Measurements from ENCODE around the gene SLC29A4. TPM values are rescaled to one million over a fixed set of nuclear protein-coding genes. Genes with fewer than 3 reads are reported as not detected.
"Not testable (repeated sequence)": the region's sequence is repeated elsewhere in the genome, so short reads cannot be mapped to it uniquely, and the experiment has no call there.

The SLC29A4 gene
- total RNA-seq, 1 experiment from 2014 or later: 24.5 TPM

DNA sequence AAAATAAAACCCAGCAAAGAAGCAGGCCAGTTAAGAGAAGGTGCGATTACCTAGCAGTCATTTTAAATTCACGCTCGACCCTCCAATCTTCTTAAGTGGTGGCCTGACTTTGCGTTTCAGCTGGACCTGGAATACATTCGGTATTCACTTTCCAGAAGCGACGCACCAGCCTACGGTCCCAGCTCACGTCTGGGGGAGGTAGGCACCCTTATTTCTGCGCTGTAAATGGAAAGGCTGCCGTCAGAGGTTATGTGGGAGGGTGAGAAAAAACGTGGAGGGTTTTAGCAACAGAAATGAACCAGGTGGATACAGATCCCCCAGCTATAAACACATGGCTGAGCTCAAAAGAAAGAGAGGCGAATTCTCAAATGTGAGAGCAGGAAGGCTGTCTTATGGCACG is 29.2 kb upstream of the SLC29A4 start:
- H3K4me1 ChIP-seq (ENCODE audit: control insufficient read depth in 1 of 2, insufficient read depth in 2 of 2, low read length in 2 of 2); H3K79me2 ChIP-seq (ENCODE audit: insufficient read depth, low read length); BruUV-seq (replicated peaks); DNase-seq (ENCODE audit: low read depth, low spot score); H3K4me2 ChIP-seq (ENCODE audit: low read length); POLR2A ChIA-PET; H3K27ac ChIP-seq (ENCODE audit: low read depth, low read length); ATAC-seq; H3K9ac ChIP-seq (ENCODE audit: low read length); H3K9me2 ChIP-seq (ENCODE audit: insufficient read depth); H3K27me3 ChIP-seq (ENCODE audit: insufficient read depth, low read length); H3K9me3 ChIP-seq (ENCODE audit: control insufficient read depth in 1 of 2, insufficient read depth in 1 of 2, low read depth in 1 of 2, low read length in 2 of 2); H4K20me1 ChIP-seq (ENCODE audit: insufficient read depth); intact Hi-C loops (cut with micrococcal nuclease); RAD21 ChIA-PET (ENCODE audit: low non-redundant PET in 1 of 2, low total read pairs in 2 of 2, uncharacterized antibody in 2 of 2, unreplicated experiment in 2 of 2); H2AFZ ChIP-seq (ENCODE audit: low read depth, low read length, poor library complexity, severe bottlenecking); H3K4me3 ChIP-seq (replicated peaks in 1 of 2; ENCODE audit: low read depth in 1 of 2, low read length in 2 of 2); CTCF ChIA-PET; H3K36me3 ChIP-seq (ENCODE audit: control insufficient read depth in 1 of 2, insufficient read depth in 2 of 2, low read length in 2 of 2): not testable (repeated sequence)

DNA sequence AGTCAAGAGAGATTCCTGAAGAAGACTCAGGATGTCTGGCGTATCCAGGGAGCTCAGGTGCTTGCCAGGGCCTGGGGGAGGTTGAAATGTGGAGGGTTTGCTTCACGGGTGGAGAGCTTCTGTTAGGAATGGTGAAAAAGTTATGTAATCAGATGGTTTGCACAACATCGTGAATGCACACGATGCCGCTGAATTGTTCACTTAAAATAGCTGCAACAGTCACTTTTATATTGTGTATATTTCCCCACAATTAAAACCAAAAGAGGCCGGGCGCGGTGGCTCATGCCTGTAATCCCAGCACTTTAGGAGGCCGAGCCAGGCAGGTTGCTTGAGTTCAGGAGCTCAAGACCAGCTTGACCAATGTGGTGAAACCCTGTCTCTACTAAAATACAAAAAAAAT is 28.4 kb upstream of the SLC29A4 start:
- H3K4me3 ChIP-seq (replicated peaks in 1 of 2; ENCODE audit: low read depth in 1 of 2, low read length in 2 of 2); H3K4me1 ChIP-seq (ENCODE audit: control insufficient read depth in 1 of 2, insufficient read depth in 2 of 2, low read length in 2 of 2); H3K4me2 ChIP-seq (ENCODE audit: low read length); POLR2A ChIA-PET; BruUV-seq (replicated peaks); H3K9me2 ChIP-seq (ENCODE audit: insufficient read depth); ATAC-seq; DNase-seq (ENCODE audit: low read depth, low spot score); H3K27ac ChIP-seq (ENCODE audit: low read depth, low read length); H4K20me1 ChIP-seq (ENCODE audit: insufficient read depth); H3K27me3 ChIP-seq (ENCODE audit: insufficient read depth, low read length); H2AFZ ChIP-seq (ENCODE audit: low read depth, low read length, poor library complexity, severe bottlenecking); H3K9ac ChIP-seq (ENCODE audit: low read length); H3K9me3 ChIP-seq (ENCODE audit: control insufficient read depth in 1 of 2, insufficient read depth in 1 of 2, low read depth in 1 of 2, low read length in 2 of 2); H3K79me2 ChIP-seq (ENCODE audit: insufficient read depth, low read length); RAD21 ChIA-PET (ENCODE audit: low non-redundant PET in 1 of 2, low total read pairs in 2 of 2, uncharacterized antibody in 2 of 2, unreplicated experiment in 2 of 2); intact Hi-C loops (cut with micrococcal nuclease); H3K36me3 ChIP-seq (ENCODE audit: control insufficient read depth in 1 of 2, insufficient read depth in 2 of 2, low read length in 2 of 2); CTCF ChIA-PET: not testable (repeated sequence)

DNA sequence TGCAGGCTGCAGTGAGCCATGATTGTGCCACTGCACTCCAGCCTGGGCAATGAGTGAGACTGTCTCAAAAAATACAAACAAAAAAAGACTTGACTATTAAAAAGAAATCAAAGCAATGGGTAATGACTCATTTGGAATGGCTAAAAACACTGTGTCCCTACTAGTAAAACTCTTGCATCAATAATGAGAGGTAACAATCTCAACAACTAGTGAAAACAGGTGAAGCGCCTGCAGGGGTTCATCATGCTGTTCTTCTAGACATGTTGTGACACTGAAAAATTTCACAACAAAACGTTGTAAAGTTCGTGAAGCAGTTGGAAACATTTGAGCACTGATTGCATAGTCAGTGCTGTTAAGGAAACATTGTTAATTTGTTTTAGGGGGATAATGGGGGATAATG is 26.9 kb upstream of the SLC29A4 start:
- ATAC-seq: no peak
- no TSS peak for BruUV-seq (replicated peaks)
- Histone ChIP-seq H3K27me3 (ENCODE audit: insufficient read depth, low read length) (no peaks in the 10 kb centered on the region), H3K4me1 (ENCODE audit: control insufficient read depth in 1 of 2, insufficient read depth in 2 of 2, low read length in 2 of 2) (no peaks in the 10 kb centered on the region), H3K9ac (ENCODE audit: low read length) (no peak overlapping the region), H3K4me2 (ENCODE audit: low read length) (no peak overlapping the region), H3K4me3 (replicated peaks in 1 of 2; ENCODE audit: low read depth in 1 of 2, low read length in 2 of 2) (no peak overlapping the region), H3K27ac (ENCODE audit: low read depth, low read length) (no peak overlapping the region), H4K20me1 (ENCODE audit: insufficient read depth) (no peaks in the 10 kb centered on the region), H3K9me2 (ENCODE audit: insufficient read depth) (no peaks in the 10 kb centered on the region), H2AFZ (ENCODE audit: low read depth, low read length, poor library complexity, severe bottlenecking) (no peak overlapping the region), H3K36me3 (ENCODE audit: control insufficient read depth in 1 of 2, insufficient read depth in 2 of 2, low read length in 2 of 2) (no peaks in the 10 kb centered on the region), H3K9me3 (ENCODE audit: control insufficient read depth in 1 of 2, insufficient read depth in 1 of 2, low read depth in 1 of 2, low read length in 2 of 2) (no peaks in the 10 kb centered on the region), H3K79me2 (ENCODE audit: insufficient read depth, low read length) (no peaks in the 10 kb centered on the region)
- ChIA-PET RAD21 (ENCODE audit: low non-redundant PET in 1 of 2, low total read pairs in 2 of 2, uncharacterized antibody in 2 of 2, unreplicated experiment in 2 of 2) (no interaction called here), CTCF (no interaction called here), POLR2A (no interaction called here)
- intact Hi-C loops (cut with micrococcal nuclease): no loop called here
- no peak for DNase-seq (ENCODE audit: low read depth, low spot score)
- TF ChIP-seq EZH2phosphoT487 (IDR thresholded peaks at IDR 0.05; ENCODE audit: borderline replicate concordance): no peak
- no peak for TF ChIP-seq FOSL1 (IDR thresholded peaks at IDR 0.05; ENCODE audit: low read depth)
- TF ChIP-seq, protein P1, sequence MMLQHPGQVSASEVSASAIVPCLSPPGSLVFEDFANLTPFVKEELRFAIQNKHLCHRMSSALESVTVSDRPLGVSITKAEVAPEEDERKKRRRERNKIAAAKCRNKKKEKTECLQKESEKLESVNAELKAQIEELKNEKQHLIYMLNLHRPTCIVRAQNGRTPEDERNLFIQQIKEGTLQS (IDR thresholded peaks at IDR 0.05): no peak
- no peak for TF ChIP-seq CBX3 (IDR thresholded peaks at IDR 0.05; ENCODE audit: low read depth)
- TF ChIP-seq, protein P2, sequence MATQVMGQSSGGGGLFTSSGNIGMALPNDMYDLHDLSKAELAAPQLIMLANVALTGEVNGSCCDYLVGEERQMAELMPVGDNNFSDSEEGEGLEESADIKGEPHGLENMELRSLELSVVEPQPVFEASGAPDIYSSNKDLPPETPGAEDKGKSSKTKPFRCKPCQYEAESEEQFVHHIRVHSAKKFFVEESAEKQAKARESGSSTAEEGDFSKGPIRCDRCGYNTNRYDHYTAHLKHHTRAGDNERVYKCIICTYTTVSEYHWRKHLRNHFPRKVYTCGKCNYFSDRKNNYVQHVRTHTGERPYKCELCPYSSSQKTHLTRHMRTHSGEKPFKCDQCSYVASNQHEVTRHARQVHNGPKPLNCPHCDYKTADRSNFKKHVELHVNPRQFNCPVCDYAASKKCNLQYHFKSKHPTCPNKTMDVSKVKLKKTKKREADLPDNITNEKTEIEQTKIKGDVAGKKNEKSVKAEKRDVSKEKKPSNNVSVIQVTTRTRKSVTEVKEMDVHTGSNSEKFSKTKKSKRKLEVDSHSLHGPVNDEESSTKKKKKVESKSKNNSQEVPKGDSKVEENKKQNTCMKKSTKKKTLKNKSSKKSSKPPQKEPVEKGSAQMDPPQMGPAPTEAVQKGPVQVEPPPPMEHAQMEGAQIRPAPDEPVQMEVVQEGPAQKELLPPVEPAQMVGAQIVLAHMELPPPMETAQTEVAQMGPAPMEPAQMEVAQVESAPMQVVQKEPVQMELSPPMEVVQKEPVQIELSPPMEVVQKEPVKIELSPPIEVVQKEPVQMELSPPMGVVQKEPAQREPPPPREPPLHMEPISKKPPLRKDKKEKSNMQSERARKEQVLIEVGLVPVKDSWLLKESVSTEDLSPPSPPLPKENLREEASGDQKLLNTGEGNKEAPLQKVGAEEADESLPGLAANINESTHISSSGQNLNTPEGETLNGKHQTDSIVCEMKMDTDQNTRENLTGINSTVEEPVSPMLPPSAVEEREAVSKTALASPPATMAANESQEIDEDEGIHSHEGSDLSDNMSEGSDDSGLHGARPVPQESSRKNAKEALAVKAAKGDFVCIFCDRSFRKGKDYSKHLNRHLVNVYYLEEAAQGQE (IDR thresholded peaks at IDR 0.05; ENCODE audit: low read depth): no peak
- TF ChIP-seq, protein P3, sequence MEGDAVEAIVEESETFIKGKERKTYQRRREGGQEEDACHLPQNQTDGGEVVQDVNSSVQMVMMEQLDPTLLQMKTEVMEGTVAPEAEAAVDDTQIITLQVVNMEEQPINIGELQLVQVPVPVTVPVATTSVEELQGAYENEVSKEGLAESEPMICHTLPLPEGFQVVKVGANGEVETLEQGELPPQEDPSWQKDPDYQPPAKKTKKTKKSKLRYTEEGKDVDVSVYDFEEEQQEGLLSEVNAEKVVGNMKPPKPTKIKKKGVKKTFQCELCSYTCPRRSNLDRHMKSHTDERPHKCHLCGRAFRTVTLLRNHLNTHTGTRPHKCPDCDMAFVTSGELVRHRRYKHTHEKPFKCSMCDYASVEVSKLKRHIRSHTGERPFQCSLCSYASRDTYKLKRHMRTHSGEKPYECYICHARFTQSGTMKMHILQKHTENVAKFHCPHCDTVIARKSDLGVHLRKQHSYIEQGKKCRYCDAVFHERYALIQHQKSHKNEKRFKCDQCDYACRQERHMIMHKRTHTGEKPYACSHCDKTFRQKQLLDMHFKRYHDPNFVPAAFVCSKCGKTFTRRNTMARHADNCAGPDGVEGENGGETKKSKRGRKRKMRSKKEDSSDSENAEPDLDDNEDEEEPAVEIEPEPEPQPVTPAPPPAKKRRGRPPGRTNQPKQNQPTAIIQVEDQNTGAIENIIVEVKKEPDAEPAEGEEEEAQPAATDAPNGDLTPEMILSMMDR (IDR thresholded peaks at IDR 0.05 in 2 of 3, conservative IDR thresholded peaks at IDR 0.05 in 1 of 3; ENCODE audit: borderline replicate concordance in 1 of 3, insufficient read depth in 1 of 3, low read depth in 2 of 3, low read length in 2 of 3): no peak
- TF ChIP-seq TCF7L2 (IDR thresholded peaks at IDR 0.05; ENCODE audit: borderline replicate concordance, extremely low read depth, insufficient read depth, insufficient read length): no peak
- no peak for TF ChIP-seq EGR1 (IDR thresholded peaks at IDR 0.05; ENCODE audit: low read depth)
- no peak for TF ChIP-seq EZH2 (IDR thresholded peaks at IDR 0.05)
